NCI-H2227 (cell line): Measurements from ENCODE around the gene ALB.
"Not testable (repeated sequence)": the region's sequence is repeated elsewhere in the genome, so short reads cannot be mapped to it uniquely, and the experiment has no call there.

ENCODE experiments used
- DNase-seq: peaks from one replicate; lab custom pipeline; 2025; ENCODE audit not compliant: unreplicated experiment; lab: John Stamatoyannopoulos, UW

The ALB gene

DNA sequence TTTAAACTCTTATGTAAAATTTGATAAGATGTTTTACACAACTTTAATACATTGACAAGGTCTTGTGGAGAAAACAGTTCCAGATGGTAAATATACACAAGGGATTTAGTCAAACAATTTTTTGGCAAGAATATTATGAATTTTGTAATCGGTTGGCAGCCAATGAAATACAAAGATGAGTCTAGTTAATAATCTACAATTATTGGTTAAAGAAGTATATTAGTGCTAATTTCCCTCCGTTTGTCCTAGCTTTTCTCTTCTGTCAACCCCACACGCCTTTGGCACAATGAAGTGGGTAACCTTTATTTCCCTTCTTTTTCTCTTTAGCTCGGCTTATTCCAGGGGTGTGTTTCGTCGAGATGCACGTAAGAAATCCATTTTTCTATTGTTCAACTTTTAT, at the start of gene ALB:
Gene ALB (plus strand): TSS at position 246 of the 400 bp plus-strand sequence. CDS start 41 bp downstream, at position 287.
- DNase-seq, result no peak

DNA sequence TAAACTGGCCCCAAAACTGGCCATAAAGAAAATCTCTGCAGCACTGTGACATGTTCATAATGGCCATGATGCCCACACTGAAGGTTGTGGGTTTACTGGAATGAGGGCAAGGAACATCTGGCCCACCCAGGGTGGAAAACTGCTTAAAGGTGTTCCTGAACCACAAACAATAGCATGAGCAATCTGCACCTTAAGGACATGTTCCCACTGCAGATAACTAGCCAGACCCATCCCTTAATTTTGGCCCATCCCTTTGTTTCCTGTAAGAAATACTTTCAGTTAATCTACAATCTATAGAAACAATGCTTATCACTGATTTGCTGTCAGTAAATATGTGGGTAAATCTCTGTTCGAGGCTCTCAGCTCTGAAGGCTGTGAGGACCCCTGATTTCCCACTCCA, 46.9 kb upstream of the ALB start:
- DNase-seq, result not testable (repeated sequence)

DNA sequence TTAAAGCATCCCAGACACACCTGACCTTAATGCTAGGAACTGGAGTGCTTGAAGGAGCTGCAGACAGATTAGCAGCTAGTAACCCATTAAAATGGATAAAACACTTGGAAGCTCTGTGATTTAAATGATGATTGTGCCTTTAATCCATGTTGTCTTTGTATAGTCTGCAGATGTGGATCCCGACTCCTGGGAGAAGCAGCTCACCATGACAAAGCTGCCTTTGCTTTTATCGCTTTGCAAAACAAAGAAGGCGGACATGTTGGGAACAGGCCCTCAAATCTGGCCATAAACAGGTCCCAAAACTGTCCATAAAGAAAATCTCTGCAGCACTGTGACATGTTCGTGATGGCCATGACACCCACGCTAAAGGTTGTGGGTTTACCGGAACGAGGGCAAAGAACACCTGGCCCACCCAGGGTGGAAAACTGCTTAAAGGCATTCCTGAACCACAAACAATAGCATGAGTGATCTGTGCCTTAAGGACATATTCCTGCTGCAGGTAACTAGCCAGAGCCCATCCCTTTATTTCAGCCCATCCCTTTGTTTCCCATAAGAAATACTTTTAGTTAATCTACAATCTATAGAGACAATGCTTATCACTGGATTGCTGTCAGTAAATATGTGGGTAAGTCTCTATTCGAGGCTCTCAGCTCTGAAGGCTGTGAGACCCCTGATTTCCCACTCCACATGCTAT, 34.4 kb upstream of the ALB start:
- not testable (repeated sequence) for DNase-seq

DNA sequence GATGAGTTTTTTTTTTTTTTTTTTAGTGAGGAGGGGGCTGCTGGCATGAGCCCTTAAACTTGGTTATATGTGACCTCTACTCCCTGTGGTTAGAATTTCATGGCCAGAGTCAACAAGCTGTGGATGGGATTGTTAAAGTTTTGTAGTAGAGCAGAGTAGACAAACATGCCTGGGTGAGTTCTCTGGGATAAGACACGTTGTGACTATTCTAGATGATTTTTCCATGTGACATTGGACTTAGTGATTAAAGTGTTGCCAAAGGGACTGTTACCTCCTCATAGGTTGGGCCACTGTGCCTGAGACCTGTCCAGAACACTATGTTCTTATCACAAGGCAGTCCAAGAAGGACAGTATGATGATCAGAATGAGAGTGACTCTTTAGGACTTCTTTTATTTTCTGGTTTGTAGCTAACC, 28.8 kb upstream of the ALB start:
- DNase-seq, result no peak

DNA sequence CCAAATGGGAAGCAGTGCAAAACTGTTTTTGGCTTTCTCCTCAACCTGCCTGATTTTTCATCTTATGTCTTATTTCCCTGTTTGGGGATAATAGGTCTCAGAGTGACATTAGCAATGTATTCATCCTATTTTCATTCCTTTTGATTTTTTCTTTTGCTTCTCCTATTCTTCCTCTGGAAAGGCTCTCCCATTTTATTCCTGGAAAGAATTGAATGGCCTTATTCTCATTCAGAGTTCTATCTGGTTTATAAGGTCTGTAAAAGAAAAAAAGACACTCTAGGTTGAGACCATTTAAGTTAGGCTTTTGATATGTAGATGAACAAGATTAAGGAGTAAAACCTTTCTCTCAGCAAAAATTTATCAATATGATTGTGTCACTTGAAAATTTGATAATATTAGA, 27.8 kb upstream of the ALB start:
- DNase-seq, result no peak

DNA sequence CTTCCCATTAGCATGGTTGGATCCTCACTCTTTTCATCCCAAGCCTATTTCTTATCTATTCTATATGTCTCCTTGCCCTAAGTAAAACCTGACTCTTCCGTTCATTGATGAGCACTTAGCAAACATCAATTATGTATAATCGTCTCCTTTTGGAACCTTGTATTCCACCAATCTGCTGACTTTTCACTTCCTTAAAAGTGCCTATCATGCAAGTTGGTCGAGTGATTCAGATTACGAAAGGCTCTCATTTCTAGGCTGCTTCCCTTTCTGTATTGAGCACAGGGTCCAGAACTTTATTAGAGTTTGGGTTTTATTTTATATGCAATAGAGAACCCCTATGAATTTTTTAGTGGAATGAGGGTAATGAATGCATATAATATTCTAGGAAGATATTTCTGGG, 27.1 kb upstream of the ALB start:
- DNase-seq, result no peak

DNA sequence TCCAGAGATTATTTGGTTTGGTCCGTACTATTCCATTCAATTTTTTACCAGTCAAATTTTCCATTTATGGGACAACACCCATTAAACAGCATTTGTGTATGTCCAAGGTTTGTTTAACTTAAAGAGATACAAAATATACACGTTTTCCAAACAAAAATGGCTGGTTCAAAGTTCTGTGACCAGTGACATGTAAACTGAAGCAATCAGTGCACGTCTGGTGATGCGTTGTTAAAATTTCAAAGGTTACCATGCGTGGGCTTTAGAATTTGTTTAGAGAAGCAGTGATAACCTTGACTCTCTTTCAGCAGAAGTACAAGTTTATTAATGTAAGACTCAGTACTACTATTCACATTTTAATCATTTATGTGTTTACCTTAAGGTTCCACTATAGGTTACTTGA, 25.2 kb upstream of the ALB start:
- no peak for DNase-seq

DNA sequence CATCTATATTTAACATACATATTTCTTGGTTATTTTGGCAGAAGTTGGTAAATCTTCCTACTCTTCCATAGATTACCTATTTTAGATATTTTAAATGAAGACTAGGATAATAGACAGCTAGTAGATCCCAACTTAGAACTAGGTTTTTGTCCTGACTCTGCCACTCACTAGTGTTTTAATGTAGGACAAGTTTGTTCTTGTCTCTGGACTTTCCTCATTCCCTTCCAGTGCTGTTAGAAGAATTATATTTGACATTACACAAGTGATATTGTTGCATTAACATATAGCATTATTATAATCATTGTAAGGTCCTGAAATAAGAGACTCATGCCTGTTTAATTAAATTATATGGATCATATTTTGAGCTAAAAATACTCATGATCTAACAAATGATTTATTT, 24.1 kb upstream of the ALB start:
- no peak for DNase-seq

DNA sequence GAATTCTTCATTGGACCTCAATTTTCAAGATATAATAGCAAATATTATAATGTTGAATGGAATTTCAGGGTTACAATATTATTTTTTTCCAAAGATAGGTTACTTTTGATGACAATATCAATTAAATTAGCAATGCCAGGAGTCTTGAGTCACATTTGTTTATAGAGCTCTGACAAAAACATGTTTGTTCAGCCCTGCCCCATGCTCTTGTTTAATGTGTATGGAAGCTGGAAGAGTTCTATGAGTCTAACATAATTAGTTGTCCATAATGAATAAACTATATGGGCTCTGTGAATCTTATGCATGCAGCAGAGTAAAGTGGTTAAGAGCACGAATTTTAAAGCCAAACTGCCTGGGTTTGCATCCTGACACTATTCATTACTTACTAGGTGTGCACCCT, 22.9 kb upstream of the ALB start:
- DNase-seq, result no peak

DNA sequence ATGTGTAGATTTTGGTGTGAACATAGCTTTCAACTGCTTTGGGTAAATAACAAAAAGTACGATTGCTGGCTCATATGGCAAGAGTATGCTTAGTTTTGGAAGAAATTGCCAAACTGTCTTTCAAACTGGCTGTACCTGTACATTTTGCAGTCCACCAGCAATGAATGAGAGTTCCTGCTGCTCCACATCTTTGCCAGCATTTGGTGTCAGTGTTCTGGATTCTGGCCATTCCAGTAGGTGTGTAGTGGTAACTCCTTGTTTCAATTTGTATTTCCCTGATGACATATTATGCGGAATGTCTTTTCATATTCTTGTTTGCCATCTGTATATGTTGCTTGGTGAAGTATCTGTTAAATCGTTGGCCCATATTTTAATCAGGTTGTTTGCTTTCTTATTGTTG, 20.6 kb upstream of the ALB start:
- DNase-seq, result no peak

DNA sequence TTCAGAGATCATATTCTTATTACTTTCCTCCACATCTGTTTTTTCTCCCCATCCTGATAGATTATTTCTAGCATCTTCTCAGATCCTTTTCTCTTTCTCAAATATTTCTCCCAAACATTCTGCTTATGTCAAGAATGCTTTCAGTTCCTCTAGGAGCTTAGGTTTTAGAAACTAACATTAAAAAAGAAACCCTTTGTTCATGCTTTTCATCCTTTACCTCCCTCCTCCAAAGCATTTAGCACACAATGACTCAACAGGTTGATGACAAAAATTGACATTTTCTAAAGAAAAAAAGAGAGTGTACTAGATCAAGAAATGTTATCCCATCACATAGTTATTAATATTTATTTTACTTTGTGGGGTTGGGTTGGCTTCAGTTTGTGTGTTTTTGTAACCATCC, 16.5 kb upstream of the ALB start:
- DNase-seq, result no peak

DNA sequence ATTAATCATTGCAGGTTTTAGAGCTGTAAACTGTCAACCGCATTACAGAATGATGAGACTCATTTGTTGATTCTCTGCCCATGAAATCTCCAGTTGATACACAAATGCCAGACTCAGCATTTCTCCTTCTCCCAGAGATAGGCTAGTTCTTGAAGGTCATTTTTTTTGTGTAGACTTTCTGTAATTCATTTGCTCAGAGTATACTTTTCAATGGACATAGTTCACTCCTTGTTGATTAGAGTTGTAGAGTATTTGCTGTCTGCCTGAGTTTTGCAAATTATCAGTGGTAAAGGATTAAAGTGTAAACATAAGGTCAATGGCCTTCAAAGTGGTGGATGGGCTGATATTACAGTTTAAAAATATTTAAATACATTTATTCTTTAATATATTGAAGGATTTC, 15.2 kb upstream of the ALB start:
- no peak for DNase-seq

DNA sequence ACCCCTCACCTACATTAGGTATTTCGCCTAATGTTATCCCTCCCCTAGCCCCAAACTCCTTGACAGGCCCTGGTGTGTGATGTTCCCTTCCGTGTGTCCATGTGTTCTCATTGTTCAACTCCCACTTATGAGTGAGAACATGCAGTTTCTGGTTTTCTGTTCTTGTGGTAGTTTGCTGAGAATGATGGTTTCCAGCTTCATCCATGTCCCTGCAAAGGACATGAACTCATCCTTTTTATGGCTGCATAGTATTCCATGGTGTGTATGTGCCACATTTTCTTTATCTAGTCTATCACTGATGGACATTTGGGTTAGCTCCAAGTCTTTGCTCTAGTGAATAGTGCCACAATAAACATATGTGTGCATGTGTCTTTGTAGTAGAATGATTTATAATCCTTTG, 14.4 kb upstream of the ALB start:
- not testable (repeated sequence) for DNase-seq

DNA sequence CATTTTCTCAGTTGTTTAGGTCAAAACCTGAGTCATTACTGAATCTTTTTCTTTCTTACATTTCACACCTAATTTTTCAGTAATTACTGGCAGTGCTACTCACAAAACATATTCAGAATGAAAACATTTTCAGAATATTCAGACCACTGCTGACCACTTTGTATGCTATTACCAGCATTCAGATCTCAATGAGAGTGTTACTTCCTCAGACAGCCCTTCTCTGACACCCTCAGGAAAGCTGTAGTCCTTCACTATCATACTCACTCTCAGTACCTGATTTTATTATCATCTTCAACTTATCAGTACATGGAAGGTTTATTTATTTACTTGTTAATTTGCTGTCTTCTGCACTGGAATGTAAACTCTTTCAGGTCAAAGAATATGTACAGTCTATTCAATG, 12.3 kb upstream of the ALB start:
- no peak for DNase-seq

DNA sequence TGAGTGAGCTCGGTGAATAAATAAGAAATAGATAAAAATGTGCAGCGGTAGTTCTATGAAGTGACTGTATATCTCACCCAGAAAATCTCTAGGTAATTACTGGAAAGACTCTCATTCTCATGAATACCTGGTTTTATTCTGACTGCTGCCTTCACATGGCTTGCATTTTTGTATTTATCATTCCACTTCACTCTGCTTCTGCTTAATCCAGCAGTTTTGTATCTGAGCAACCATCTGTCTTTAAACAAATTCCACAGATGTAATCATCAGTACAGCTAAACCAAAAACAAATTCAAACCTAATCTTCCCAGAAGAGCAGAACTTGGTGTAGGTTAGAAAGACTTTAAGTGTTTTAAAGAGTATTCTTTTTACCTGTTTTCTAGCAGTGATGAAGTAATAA, 11.2 kb upstream of the ALB start:
- DNase-seq, result no peak

DNA sequence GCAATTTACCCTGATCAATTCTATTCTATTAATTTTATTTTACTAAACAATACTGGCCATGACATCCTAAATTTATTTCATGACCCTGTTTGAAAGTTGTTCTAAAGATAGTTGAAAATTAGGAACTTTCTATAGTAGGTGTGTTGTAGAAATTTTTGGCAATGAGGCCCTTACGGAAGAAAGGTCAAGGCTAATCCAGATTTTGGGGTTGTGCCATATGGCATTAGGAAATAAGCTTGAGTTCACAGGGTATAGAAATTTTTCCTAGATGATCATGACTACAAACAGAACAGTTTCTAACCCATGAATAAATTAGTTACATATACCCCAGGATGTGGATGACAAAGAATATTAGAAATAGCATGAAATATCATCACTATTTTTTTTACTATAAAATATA, 7.8 kb upstream of the ALB start:
- DNase-seq, result no peak

DNA sequence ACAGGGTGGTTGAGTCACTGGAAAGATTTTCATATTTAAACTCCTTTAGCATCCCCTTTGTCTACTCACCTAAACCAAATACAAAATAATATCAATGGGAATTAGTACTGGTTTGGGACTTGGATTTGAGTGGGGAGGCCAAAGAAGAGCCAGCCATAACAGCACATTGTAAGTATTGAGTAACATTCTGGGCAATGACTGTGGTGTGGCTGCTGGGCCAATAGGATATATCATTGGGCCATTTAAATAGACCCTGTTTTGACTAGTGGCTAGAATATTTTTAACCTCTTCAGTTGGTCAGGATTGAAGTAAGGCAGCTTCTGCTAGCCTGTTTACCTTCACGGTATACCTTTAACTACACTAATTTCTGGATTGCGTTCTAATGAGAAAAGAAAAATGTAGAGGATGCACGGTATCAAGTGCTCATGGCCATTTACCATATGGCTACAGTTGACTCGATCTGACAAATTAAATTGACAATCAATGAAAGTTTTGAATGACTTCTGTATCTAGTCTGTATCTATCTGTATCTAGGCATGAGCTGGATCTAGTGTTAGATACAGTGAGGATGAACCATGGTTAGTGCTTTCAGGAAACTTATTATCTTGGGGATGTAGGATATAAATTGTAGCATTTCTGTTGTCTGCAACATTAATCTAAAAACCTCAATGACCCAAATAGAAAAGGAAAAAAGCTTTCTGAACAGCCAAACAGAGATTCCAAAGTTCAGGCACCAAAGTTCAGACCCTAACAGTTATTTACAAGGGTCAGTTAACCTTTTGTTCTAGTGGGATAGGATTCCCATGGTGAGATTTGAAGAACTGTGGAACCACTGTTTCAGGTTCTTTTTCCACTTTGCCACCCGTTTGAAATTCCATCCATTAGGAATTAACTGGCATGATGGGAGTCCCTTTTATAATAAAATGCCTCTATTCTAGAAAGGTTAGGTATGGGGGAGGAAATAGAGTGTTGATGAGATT, 6.8 kb upstream of the ALB start:
- DNase-seq, result no peak

DNA sequence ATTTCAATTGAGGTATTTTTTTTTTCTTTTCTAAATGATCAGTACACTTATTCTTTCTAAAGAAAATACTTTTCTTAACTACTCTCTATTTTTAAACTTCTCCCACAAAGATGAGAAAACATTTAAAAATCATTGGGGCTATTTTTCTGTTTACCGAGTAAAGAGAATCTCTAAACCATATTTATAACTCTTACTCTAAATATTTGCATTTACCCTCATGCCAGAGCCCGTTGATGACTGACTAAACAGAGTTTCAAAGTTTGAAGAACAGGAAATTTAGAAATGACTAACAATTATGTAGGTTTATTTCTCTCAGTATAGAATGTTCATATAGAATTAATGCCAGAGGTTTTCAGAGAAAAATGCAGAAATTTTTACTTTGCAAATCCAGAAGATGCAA, 2.7 kb upstream of the ALB start:
- DNase-seq, result no peak

DNA sequence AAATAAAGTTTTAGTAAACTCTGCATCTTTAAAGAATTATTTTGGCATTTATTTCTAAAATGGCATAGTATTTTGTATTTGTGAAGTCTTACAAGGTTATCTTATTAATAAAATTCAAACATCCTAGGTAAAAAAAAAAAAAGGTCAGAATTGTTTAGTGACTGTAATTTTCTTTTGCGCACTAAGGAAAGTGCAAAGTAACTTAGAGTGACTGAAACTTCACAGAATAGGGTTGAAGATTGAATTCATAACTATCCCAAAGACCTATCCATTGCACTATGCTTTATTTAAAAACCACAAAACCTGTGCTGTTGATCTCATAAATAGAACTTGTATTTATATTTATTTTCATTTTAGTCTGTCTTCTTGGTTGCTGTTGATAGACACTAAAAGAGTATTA, 370 bp downstream of the ALB start:
- no peak for DNase-seq

DNA sequence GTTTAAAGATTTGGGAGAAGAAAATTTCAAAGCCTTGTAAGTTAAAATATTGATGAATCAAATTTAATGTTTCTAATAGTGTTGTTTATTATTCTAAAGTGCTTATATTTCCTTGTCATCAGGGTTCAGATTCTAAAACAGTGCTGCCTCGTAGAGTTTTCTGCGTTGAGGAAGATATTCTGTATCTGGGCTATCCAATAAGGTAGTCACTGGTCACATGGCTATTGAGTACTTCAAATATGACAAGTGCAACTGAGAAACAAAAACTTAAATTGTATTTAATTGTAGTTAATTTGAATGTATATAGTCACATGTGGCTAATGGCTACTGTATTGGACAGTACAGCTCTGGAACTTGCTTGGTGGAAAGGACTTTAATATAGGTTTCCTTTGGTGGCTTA, 1.1 kb downstream of the ALB start:
- no peak for DNase-seq

DNA sequence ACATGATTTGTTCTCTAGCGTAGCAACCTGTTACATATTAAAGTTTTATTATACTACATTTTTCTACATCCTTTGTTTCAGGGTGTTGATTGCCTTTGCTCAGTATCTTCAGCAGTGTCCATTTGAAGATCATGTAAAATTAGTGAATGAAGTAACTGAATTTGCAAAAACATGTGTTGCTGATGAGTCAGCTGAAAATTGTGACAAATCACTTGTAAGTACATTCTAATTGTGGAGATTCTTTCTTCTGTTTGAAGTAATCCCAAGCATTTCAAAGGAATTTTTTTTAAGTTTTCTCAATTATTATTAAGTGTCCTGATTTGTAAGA, 2.4 kb downstream of the ALB start:
- no peak for DNase-seq

DNA sequence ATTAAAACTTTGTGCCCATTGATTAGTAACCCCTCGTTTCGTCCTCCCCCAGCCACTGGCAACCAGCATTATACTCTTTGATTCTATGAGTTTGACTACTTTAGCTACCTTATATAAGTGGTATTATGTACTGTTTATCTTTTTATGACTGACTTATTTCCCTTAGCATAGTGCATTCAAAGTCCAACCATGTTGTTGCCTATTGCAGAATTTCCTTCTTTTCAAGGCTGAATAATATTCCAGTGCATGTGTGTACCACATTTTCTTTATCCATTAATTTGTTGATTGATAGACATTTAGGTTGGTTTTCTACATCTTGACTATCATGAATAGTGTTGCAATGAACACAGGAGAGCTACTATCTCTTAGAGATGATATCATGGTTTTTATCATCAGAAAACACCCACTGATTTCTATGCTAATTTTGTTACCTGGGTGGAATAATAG, 3.2 kb downstream of the ALB start:
- no peak for DNase-seq
